Tibial nerve (tissue), 3 donors: Measurements from ENCODE around the gene LRRC26.

ENCODE experiments used
- POLR2A ChIP-seq, 2 donors: fragments of 450-650 bp; IDR thresholded peaks; one replicate each; pipeline ENCODE4 v1.6.1; 2017; ENCODE audit warnings: antibody characterized with exemption in 2 of 2, mild to moderate bottlenecking in 2 of 2, moderate library complexity in 2 of 2
- TF ChIP-seq, protein P1 (sequence below), 5 experiments: fragments of 200-600 bp in 3 of 5; fragments of 450-650 bp in 2 of 5; sonication (generic) in 3 of 5; IDR thresholded peaks; one replicate each; pipeline ENCODE4 v1.5.1; 2016 to 2019; ENCODE audit warnings: antibody characterized with exemption in 5 of 5, mild to moderate bottlenecking in 3 of 5, moderate library complexity in 2 of 5

DNA sequence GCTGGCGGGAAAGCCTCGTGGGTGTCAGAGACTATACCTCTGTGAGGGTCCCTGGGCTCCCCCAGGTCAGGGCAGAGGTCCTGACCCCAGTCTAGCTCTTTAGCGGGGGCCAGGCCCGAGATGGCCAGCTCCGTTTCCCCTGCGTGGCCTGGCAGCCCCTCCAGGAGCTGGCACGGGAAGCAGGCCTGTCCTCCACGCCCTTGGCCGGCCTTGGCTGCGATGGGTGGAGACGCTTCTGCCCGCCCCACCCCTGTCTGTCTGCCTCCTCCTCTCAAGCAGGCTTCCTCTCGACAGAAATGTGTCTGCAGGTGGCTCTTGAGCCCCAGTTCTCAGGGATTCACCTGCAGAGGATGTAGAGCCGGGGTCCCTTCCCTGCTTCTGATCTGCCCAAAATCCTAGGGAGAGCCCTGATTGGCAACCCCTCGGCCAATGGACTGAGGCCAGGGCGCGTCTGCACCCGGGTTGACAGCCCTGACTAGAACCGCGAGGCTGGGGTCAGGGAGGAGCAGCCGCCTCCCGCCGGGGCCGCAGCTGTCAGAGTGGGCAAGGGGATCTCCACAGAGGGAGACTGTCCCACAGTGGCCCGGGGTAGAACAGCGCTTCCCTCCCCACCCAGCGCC, 33.5 kb downstream of the LRRC26 start:
- TF ChIP-seq, protein P1, sequence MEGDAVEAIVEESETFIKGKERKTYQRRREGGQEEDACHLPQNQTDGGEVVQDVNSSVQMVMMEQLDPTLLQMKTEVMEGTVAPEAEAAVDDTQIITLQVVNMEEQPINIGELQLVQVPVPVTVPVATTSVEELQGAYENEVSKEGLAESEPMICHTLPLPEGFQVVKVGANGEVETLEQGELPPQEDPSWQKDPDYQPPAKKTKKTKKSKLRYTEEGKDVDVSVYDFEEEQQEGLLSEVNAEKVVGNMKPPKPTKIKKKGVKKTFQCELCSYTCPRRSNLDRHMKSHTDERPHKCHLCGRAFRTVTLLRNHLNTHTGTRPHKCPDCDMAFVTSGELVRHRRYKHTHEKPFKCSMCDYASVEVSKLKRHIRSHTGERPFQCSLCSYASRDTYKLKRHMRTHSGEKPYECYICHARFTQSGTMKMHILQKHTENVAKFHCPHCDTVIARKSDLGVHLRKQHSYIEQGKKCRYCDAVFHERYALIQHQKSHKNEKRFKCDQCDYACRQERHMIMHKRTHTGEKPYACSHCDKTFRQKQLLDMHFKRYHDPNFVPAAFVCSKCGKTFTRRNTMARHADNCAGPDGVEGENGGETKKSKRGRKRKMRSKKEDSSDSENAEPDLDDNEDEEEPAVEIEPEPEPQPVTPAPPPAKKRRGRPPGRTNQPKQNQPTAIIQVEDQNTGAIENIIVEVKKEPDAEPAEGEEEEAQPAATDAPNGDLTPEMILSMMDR (IDR thresholded peaks at IDR 0.05), result no peak
- TF ChIP-seq POLR2A (IDR thresholded peaks at IDR 0.05), result no peak
